ENCODE results near the gene CYP46A1.

DNA sequence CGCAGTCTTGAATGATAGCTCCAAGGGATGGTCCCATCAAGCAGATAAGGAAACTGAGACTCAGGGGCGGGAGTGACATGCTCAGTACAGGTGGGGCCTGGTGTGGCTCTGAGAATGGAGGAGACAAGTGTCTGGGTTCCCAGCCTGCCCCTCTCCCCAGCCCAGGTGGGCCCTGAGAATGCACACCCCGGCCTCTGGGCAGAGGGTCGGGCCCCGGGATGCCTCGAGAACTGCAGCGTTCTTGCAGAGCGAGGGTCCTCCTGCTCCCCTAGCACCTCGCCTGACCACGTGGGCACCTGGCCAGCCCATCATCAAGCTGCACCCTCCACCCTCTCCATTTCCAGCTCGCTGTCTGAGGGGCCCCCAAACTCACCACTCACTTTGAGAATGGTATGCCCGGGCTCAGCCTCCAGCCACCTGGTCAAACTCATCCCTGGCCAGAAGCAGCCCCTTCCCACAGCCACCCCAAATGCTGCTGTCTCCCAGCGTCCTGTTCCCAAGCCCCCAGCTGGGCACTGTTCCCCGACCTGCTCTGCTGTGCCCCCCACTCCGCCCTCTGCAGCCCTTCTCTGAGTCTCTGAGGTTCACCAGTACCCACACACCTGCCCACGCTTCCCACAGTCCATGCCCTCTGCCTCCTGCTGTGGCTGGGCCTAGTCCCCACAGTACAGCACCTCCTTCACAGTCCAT is 44.3 kb downstream of the CYP46A1 start:
- TF ChIP-seq, protein P1, sequence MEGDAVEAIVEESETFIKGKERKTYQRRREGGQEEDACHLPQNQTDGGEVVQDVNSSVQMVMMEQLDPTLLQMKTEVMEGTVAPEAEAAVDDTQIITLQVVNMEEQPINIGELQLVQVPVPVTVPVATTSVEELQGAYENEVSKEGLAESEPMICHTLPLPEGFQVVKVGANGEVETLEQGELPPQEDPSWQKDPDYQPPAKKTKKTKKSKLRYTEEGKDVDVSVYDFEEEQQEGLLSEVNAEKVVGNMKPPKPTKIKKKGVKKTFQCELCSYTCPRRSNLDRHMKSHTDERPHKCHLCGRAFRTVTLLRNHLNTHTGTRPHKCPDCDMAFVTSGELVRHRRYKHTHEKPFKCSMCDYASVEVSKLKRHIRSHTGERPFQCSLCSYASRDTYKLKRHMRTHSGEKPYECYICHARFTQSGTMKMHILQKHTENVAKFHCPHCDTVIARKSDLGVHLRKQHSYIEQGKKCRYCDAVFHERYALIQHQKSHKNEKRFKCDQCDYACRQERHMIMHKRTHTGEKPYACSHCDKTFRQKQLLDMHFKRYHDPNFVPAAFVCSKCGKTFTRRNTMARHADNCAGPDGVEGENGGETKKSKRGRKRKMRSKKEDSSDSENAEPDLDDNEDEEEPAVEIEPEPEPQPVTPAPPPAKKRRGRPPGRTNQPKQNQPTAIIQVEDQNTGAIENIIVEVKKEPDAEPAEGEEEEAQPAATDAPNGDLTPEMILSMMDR (conservative IDR thresholded peaks at IDR 0.05 in 1 of 2, IDR thresholded peaks at IDR 0.05 in 1 of 2; ENCODE audit: extremely low read depth in 1 of 2, insufficient read depth in 1 of 2, low read depth in 1 of 2, low read length in 2 of 2) = no peak
- TF ChIP-seq EZH2 (IDR thresholded peaks at IDR 0.05; ENCODE audit: borderline replicate concordance, low read length) = no peak

Data from mammary epithelial cell (primary cell).